SK-N-SH (cell line): ENCODE results near the gene HOXB7. TPM values are rescaled to one million over a fixed set of nuclear protein-coding genes. Genes with fewer than 3 reads are reported as not detected.

Experiments used
- CTCF ChIA-PET: fragments of 300-600, 350-600 bp; formaldehyde crosslinking; extraction: SDS; loops from one replicate; lab custom pipeline; 2021; lab: Yijun Ruan, JAX
- POLR2A ChIA-PET: fragments of 350-600 bp; sonication (Branson Sonifier 250); formaldehyde crosslinking; extraction: SDS; loops from one replicate; lab custom pipeline; 2020; ENCODE audit warnings: antibody characterized with exemption, inconsistent platforms; lab: Yijun Ruan, JAX
- DNase-seq: peaks from one replicate; pipeline ENCODE4 v3.0.0; 2012
- H2AFZ ChIP-seq: fragments of 200-600 bp; sonication (generic); 2 replicates; pipeline ENCODE4 v1.8.1; 2016; ENCODE audit warnings: antibody characterized with exemption, mild to moderate bottlenecking, low read depth
- H3F3A ChIP-seq: fragments of 200-600 bp; sonication (generic); replicated peaks from 2 replicates; pipeline ENCODE3; 2016; ENCODE audit warnings: antibody characterized with exemption, mild to moderate bottlenecking; ENCODE audit not compliant: insufficient read depth
- H3K27ac ChIP-seq, 2 experiments: fragments of 200-500 bp in 1 of 2; fragments of 200-600 bp in 1 of 2; sonication (Bioruptor generic) in 1 of 2; sonication (generic), shearing (Covaris generic) in 1 of 2; 2 replicates each; pipeline versions ENCODE4 v1.5.1 to v1.6.1; 2014 to 2016; ENCODE audit warnings: low read depth in 2 of 2, inconsistent platforms in 1 of 2, low read length in 1 of 2, mild to moderate bottlenecking in 1 of 2, mixed read lengths in 1 of 2
- H3K27me3 ChIP-seq: fragments of 200-600 bp; sonication (generic), shearing (Covaris generic); 2 replicates; pipeline ENCODE4 v1.6.1; 2016; ENCODE audit warnings: mixed run types; ENCODE audit not compliant: insufficient read depth
- H3K36me3 ChIP-seq, 2 experiments: fragments of 200-500 bp in 1 of 2; fragments of 200-600 bp in 1 of 2; sonication (Bioruptor generic) in 1 of 2; sonication (generic) in 1 of 2; replicated peaks in 1 of 2; 2 replicates each; pipeline versions ENCODE3 to v1.5.1; 2014 to 2016; ENCODE audit warnings: low read length in 1 of 2, mild to moderate bottlenecking in 1 of 2; ENCODE audit not compliant: insufficient read depth in 2 of 2, control insufficient read depth in 1 of 2
- H3K4me1 ChIP-seq, 2 experiments: fragments of 200-500 bp in 1 of 2; fragments of 200-600 bp in 1 of 2; sonication (Bioruptor generic) in 1 of 2; sonication (generic), shearing (Covaris generic) in 1 of 2; 2 replicates each; pipeline versions ENCODE4 v1.5.1 to v1.6.1; 2014 to 2016; ENCODE audit warnings: low read depth in 1 of 2, low read length in 1 of 2, mixed run types in 1 of 2; ENCODE audit not compliant: insufficient read depth in 2 of 2, control insufficient read depth in 1 of 2
- H3K4me2 ChIP-seq: fragments of 200-600 bp; sonication (generic), shearing (Covaris generic); 2 replicates; pipeline ENCODE4 v1.6.1; 2017; ENCODE audit warnings: mixed run types
- H3K4me3 ChIP-seq, 2 experiments: fragments of 200-500 bp in 1 of 2; fragments of 200-600 bp in 1 of 2; sonication (Bioruptor generic) in 1 of 2; sonication (generic), shearing (Covaris generic) in 1 of 2; 2 replicates each; pipeline versions ENCODE4 v1.5.1 to v1.8.1; 2014 to 2016; ENCODE audit warnings: low read depth in 2 of 2, inconsistent platforms in 1 of 2, low read length in 1 of 2, mild to moderate bottlenecking in 1 of 2, mixed read lengths in 1 of 2, moderate library complexity in 1 of 2
- H3K79me2 ChIP-seq: fragments of 200-600 bp; sonication (generic); 2 replicates; pipeline ENCODE4 v1.8.1; 2017; ENCODE audit warnings: mild to moderate bottlenecking; ENCODE audit not compliant: insufficient read depth
- H3K9ac ChIP-seq: fragments of 200-600 bp; sonication (generic); 2 replicates; pipeline ENCODE4 v1.6.1; 2017; ENCODE audit warnings: mixed run types
- H3K9me2 ChIP-seq: fragments of 200-600 bp; sonication (generic); 2 replicates; pipeline ENCODE4 v1.6.1; 2017; ENCODE audit warnings: mixed run types
- H3K9me3 ChIP-seq: fragments of 200-600 bp; sonication (generic); 2 replicates; pipeline ENCODE4 v1.6.1; 2017; ENCODE audit warnings: mixed run types, mild to moderate bottlenecking, moderate library complexity
- H4K20me1 ChIP-seq: fragments of 200-600 bp; sonication (generic); 2 replicates; pipeline ENCODE4 v1.6.1; 2017; ENCODE audit warnings: mild to moderate bottlenecking, mixed run types; ENCODE audit not compliant: insufficient read depth
- ELF1 ChIP-seq: IDR thresholded peaks from 2 replicates; pipeline ENCODE4 v1.4.0; 2012
- EZH2phosphoT487 ChIP-seq: fragments of 200-600 bp; sonication (generic); IDR thresholded peaks from 2 replicates; pipeline ENCODE4 v1.6.1; 2017; ENCODE audit warnings: low read depth, mixed run types, mild to moderate bottlenecking, antibody characterized with exemption, moderate library complexity, borderline replicate concordance
- FOSL2 ChIP-seq: IDR thresholded peaks from 2 replicates; pipeline ENCODE4 v1.4.0; 2012; ENCODE audit warnings: low read depth, mild to moderate bottlenecking, moderate library complexity, borderline replicate concordance
- FOXM1 ChIP-seq: IDR thresholded peaks from 2 replicates; pipeline ENCODE4 v1.4.0; 2012; ENCODE audit warnings: low read depth, mild to moderate bottlenecking
- GABPA ChIP-seq: IDR thresholded peaks from 2 replicates; pipeline ENCODE4 v1.4.0; 2012; ENCODE audit warnings: low read depth, mild to moderate bottlenecking
- MEF2A ChIP-seq: IDR thresholded peaks from 2 replicates; pipeline ENCODE4 v1.4.0; 2012; ENCODE audit warnings: low read depth, borderline replicate concordance
- MXI1 ChIP-seq: IDR thresholded peaks from 2 replicates; pipeline ENCODE4 v1.6.1; 2012; ENCODE audit warnings: mild to moderate bottlenecking, low read depth, low read length, improper control_type of control experiment
- NFIC ChIP-seq: IDR thresholded peaks from 2 replicates; pipeline ENCODE4 v1.4.0; 2012; ENCODE audit warnings: borderline replicate concordance
- NRF1 ChIP-seq: IDR thresholded peaks from 2 replicates; pipeline ENCODE4 v1.6.1; 2012; ENCODE audit warnings: low read depth, mild to moderate bottlenecking, low read length
- RAD21 ChIP-seq: IDR thresholded peaks from 2 replicates; pipeline ENCODE4 v1.6.1; 2012; ENCODE audit warnings: mild to moderate bottlenecking, low read length
- RFX5 ChIP-seq: IDR thresholded peaks from 2 replicates; pipeline ENCODE4 v1.6.1; 2012; ENCODE audit warnings: mild to moderate bottlenecking, improper control_type of control experiment, low read length
- RXRA ChIP-seq: IDR thresholded peaks from 2 replicates; pipeline ENCODE4 v1.4.0; 2012; ENCODE audit warnings: low read depth, mild to moderate bottlenecking, borderline replicate concordance
- TEAD4 ChIP-seq: IDR thresholded peaks from 2 replicates; pipeline ENCODE4 v1.4.0; 2012; ENCODE audit warnings: mild to moderate bottlenecking, borderline replicate concordance; ENCODE audit not compliant: insufficient read depth
- YY1 ChIP-seq: IDR thresholded peaks from 2 replicates; pipeline ENCODE4 v1.4.0; 2012; ENCODE audit warnings: low read depth, mild to moderate bottlenecking
- WGBS: methylation state at CpG from one replicate; pipeline ENCODE4 v1.1.6; 2017; ENCODE audit warnings: low lambda C conversion rate; 5-methylcytosine and 5-hydroxymethylcytosine counted together
- polyA plus RNA-seq, 3 experiments: library from polyadenylated mRNA; depleted of rRNA; stranded (reverse); fragments of >200 nt; gene quantifications; 2 replicates each; pipeline ENCODE4 v1.2.3, GENCODE V29; 2012
- TF ChIP-seq, protein P1 (sequence below): IDR thresholded peaks from 2 replicates; pipeline ENCODE4; 2012
- TF ChIP-seq, protein P2 (sequence below): fragments of 150-350 bp; IDR thresholded peaks from 2 replicates; pipeline ENCODE4 v1.6.1; 2017; ENCODE audit warnings: antibody characterized with exemption, low read length, low read depth, borderline replicate concordance
- TF ChIP-seq, protein P3 (sequence below): IDR thresholded peaks from 2 replicates; pipeline ENCODE4 v1.6.1; 2012; ENCODE audit warnings: mild to moderate bottlenecking, low read depth, low read length, moderate library complexity
- TF ChIP-seq, protein P4 (sequence below): IDR thresholded peaks from 2 replicates; pipeline ENCODE4 v1.4.0; 2012; ENCODE audit warnings: low read depth, borderline replicate concordance

The HOXB7 gene
- polyA plus RNA-seq, 1 of the 3 experiments (the other 2 are of a cell fraction): not detected

DNA sequence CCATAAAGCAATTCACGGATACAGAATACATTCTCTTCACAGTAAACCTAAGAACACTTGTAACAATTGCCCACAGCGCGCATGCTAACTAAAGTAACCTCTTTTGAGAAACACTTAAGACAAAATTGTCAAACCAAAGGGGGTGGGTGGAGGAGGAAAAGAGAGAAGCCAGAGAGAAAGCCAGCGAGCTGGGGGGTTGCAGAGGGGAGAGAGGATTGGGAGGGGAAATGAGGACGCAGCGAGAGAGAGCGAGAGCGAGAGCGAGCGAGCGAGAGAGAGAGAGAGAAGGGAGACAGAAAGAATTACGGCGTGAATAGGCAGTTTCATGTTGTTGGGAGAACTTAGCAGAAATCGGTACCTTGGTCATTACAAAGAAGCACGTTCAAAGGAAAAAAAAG, 1.6 kb upstream of the HOXB7 start:
- H3K79me2 ChIP-seq: no peaks in the 10 kb centered on the region
- peak overlapping the region; percentile 37; the same call in 1 of the 2 replicates for H3K4me2 ChIP-seq
- H3K27me3 ChIP-seq: peaks cover 99% of the 10 kb centered on the region
- no peak overlapping the region for H3K4me3 ChIP-seq
- no peak overlapping the region for H2AFZ ChIP-seq
- H3K9ac ChIP-seq: no peak overlapping the region
- H3K9me3 ChIP-seq: no peaks in the 10 kb centered on the region
- ChIA-PET CTCF (interaction anchor here (0.5 to 3.5 kb wide), 17 partner anchors 10 to 587 kb away, joined by 3 to 24 read pairs (median 5); partner anchors contain the start of genes HOXB5 and HOXB9), POLR2A (no interaction called here)
- H3K4me1 ChIP-seq: no peaks in the 10 kb centered on the region; a peak in 1 of 4 replicates
- H3K27ac ChIP-seq: no peak overlapping the region
- H3F3A ChIP-seq: no peaks in the 10 kb centered on the region
- TF ChIP-seq MEF2A (no peak), EZH2phosphoT487 (peak; percentile 88)
- no peaks in the 10 kb centered on the region for H3K9me2 ChIP-seq
- peaks cover 20% of the 10 kb centered on the region for H4K20me1 ChIP-seq
- WGBS: 2% methylated on average over 15 of the region's 15 CpGs
- no peaks in the 10 kb centered on the region for H3K36me3 ChIP-seq
- no peak for DNase-seq

DNA sequence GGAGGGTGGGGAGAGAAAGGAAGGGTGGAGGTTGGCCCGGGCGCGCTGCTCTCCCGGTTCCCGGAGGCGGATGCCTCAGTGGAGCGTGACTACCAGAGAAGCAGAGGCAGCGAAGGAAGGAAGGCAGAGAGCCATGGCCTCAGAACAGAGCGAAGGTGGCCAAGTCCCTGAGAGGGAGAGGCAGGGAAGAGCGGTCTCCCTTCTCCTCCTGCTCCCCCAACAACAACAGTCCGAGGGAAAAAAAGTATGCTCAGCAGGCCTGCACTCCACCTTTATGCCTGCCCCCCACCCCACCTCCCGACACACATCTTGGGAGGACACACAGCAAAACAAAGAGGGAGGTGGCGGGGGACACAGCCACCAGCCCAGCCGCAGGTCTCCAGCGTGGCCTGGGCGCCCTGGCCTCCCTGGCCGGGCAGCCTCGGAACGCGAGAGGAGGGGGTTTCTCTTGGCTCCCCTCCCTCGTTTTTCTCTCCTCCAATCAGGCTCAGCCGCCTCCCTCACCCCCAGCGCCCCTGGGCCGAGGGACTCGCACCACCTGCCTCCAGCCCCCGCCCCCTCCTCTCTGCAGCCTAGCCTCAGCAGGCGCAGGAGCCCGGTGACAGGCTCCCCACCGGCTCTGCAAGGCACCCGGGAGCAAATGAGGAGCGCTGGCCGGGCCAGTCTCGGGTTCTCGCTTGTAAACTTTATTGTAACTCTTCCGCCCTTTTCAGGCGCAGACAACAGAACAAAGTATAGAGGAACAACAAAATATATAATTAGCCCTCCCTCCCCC, 1.1 kb upstream of the HOXB7 start:
- WGBS: 9% methylated on average over 34 of the region's 36 CpGs
- no peak overlapping the region for H3K9ac ChIP-seq
- TF ChIP-seq MXI1 (no peak), RXRA (no peak), FOXM1 (no peak), MEF2A (no peak), GABPA (no peak), NFIC (no peak), TEAD4 (no peak), YY1 (no peak), FOSL2 (no peak), RAD21 (no peak), ELF1 (no peak), RFX5 (no peak), NRF1 (no peak), EZH2phosphoT487 (no peak)
- TF ChIP-seq, protein P1, sequence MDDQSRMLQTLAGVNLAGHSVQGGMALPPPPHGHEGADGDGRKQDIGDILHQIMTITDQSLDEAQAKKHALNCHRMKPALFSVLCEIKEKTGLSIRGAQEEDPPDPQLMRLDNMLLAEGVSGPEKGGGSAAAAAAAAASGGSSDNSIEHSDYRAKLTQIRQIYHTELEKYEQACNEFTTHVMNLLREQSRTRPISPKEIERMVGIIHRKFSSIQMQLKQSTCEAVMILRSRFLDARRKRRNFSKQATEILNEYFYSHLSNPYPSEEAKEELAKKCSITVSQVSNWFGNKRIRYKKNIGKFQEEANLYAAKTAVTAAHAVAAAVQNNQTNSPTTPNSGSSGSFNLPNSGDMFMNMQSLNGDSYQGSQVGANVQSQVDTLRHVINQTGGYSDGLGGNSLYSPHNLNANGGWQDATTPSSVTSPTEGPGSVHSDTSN: no peak
- TF ChIP-seq, protein P2, sequence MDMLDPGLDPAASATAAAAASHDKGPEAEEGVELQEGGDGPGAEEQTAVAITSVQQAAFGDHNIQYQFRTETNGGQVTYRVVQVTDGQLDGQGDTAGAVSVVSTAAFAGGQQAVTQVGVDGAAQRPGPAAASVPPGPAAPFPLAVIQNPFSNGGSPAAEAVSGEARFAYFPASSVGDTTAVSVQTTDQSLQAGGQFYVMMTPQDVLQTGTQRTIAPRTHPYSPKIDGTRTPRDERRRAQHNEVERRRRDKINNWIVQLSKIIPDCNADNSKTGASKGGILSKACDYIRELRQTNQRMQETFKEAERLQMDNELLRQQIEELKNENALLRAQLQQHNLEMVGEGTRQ: no peak
- TF ChIP-seq, protein P3, sequence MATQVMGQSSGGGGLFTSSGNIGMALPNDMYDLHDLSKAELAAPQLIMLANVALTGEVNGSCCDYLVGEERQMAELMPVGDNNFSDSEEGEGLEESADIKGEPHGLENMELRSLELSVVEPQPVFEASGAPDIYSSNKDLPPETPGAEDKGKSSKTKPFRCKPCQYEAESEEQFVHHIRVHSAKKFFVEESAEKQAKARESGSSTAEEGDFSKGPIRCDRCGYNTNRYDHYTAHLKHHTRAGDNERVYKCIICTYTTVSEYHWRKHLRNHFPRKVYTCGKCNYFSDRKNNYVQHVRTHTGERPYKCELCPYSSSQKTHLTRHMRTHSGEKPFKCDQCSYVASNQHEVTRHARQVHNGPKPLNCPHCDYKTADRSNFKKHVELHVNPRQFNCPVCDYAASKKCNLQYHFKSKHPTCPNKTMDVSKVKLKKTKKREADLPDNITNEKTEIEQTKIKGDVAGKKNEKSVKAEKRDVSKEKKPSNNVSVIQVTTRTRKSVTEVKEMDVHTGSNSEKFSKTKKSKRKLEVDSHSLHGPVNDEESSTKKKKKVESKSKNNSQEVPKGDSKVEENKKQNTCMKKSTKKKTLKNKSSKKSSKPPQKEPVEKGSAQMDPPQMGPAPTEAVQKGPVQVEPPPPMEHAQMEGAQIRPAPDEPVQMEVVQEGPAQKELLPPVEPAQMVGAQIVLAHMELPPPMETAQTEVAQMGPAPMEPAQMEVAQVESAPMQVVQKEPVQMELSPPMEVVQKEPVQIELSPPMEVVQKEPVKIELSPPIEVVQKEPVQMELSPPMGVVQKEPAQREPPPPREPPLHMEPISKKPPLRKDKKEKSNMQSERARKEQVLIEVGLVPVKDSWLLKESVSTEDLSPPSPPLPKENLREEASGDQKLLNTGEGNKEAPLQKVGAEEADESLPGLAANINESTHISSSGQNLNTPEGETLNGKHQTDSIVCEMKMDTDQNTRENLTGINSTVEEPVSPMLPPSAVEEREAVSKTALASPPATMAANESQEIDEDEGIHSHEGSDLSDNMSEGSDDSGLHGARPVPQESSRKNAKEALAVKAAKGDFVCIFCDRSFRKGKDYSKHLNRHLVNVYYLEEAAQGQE: no peak
- TF ChIP-seq, protein P4, sequence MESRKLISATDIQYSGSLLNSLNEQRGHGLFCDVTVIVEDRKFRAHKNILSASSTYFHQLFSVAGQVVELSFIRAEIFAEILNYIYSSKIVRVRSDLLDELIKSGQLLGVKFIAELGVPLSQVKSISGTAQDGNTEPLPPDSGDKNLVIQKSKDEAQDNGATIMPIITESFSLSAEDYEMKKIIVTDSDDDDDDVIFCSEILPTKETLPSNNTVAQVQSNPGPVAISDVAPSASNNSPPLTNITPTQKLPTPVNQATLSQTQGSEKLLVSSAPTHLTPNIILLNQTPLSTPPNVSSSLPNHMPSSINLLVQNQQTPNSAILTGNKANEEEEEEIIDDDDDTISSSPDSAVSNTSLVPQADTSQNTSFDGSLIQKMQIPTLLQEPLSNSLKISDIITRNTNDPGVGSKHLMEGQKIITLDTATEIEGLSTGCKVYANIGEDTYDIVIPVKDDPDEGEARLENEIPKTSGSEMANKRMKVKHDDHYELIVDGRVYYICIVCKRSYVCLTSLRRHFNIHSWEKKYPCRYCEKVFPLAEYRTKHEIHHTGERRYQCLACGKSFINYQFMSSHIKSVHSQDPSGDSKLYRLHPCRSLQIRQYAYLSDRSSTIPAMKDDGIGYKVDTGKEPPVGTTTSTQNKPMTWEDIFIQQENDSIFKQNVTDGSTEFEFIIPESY: no peak
- TF ChIP-seq, all 33 proteins: peak for 0
- H2AFZ ChIP-seq: no peak overlapping the region
- peaks cover 19% of the 10 kb centered on the region for H4K20me1 ChIP-seq
- ChIA-PET CTCF (interaction anchor here (1.0 kb wide), 1 partner anchor 483 kb away, joined by 3 read pairs; no protein-coding TSS in a partner anchor), POLR2A (no interaction called here)
- H3K4me3 ChIP-seq: no peak overlapping the region
- no peaks in the 10 kb centered on the region for H3F3A ChIP-seq
- H3K27ac ChIP-seq: no peak overlapping the region
- DNase-seq: no peak
- no peaks in the 10 kb centered on the region for H3K9me2 ChIP-seq
- H3K9me3 ChIP-seq: no peaks in the 10 kb centered on the region
- H3K4me1 ChIP-seq: no peaks in the 10 kb centered on the region; a peak in 1 of 4 replicates
- H3K27me3 ChIP-seq: peaks cover 99% of the 10 kb centered on the region
- H3K4me2 ChIP-seq: no peak overlapping the region
- no peaks in the 10 kb centered on the region for H3K36me3 ChIP-seq
- no peaks in the 10 kb centered on the region for H3K79me2 ChIP-seq
